ENCODE measurements around the gene ASPSCR1.

ASPSCR1 gene

DNA sequence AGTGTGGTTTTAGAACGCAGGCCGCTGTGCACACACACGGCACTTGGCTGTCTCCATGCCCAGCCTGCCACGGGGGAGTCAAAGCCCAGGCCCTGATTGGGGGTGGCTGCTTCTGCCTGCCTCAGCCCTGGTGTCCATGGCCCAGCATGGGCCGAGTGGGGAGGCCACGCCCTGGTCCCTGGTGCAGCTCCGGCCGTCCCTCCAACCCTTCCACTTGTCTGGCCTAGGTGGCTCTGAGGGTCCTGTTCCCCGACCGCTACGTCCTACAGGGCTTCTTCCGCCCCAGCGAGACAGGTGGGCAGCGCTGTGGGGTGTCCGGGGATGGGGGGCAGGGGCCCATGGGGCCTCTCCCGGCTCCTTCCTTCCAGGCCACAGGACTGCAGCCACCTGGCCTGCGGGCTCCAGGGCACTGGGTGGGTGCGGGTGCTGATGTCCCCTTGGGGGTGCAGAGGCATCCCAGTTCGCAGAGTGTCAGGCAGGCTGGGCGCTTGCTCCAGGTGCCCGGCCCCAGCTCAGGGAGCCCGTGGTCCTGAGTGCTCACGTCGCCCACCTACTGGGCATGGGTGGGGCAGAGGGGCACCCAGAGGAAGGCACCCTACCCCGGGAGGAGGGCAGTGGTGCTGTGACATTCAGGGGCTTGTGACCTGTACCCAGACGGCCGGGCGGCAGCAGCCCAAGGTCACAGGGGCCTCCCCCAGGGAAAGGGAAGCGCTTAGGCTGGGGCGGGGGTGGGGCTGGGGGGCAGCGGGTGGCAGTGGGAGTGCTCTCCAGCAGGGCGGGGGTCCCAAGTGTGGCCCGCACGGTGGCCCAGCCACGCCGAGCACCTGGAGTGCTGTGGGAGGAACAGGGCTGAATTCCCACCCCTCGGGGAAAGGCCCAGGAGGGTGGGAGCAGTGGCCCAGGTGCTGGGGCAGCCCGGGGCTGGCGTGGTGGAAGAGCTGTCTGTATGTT, 33.4 kb downstream of the ASPSCR1 start:
- no peak overlapping the region for H3K4me3 ChIP-seq (ENCODE audit: low read depth, low read length)

DNA sequence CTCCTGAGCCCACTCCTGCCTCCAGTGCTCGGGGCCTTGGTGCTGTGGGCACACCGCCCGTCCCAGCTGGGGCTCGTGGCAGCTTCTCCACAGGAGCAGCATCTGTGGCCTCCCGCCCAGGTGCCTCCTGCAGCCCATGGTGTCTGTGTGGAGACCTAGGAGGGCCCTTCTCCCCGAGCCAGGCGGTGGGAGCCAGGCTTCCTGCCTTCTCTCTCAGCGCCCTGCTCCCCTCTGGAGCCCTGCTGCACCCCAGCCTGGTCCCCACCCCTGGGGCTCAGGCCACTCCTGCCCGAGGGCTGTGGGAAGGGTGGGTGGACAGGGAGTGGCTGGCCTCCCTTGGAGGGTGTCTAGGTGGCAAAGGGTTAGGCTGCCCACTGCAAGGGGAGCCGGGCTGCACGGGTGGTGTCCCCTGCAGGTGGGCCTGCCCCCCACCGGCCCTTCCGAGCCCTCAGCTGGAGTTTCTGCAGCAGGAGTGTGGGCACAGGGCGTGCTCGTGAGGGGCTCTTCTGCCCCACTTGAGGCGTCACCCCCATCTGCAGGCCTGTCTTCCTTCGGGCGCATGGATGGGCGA, 34.3 kb downstream of the ASPSCR1 start:
- H3K4me3 ChIP-seq (ENCODE audit: low read depth, low read length): no peak overlapping the region

DNA sequence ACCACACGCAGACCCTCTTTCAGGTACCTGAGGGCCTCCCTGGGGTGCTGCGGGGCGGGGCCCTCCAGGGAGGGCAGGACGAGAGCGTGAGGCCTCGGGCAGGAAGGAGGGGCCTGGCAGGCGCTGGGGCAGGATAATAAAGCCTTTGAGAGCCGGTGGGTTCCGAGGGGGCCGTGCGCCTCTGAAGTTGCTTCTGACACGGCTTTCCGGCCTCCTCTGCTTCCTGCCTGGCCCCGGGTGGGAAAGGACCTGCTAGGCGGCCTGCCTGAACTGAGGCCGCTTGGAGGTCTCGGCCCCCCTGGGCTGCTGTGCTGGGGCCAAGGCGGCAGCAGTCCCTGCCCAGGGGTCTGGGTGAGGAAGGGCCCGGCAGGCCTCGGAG, 34.8 kb downstream of the ASPSCR1 start:
- no peak overlapping the region for H3K4me3 ChIP-seq (ENCODE audit: low read depth, low read length)

DNA sequence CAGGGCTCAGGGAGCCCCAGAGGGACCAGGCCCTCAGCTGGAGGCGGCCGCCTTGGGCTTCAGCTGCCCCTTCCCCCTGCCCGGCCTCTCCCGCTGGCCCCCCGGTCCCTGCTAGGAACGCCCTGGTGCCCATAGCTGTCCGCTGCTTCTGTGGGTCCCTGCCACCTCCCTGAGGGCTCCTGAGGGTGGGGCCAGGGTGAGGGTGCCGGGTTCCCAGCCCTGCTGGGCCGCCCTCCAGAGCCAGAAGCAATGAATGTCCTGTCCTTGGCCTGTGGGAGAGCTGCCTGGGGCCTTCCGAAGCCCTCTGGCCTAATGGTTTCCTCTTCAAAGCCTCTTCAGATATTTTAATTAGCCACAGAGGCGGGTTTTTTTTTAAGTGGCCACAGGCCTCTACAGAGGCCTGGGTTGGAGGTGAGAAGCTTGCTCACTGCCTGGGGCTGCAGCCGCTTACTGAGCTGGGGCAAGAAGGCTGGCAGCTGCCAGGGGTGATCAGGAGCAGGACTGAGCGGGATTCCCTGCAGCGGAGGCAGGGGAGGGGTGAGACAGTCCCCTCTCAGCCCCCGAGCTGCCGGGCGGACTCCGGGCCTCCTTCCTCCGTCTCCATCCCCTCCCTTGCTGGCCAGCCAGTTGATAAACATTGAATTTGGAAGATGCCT, 35.3 kb downstream of the ASPSCR1 start:
- no peak overlapping the region for H3K4me3 ChIP-seq (ENCODE audit: low read depth, low read length)

DNA sequence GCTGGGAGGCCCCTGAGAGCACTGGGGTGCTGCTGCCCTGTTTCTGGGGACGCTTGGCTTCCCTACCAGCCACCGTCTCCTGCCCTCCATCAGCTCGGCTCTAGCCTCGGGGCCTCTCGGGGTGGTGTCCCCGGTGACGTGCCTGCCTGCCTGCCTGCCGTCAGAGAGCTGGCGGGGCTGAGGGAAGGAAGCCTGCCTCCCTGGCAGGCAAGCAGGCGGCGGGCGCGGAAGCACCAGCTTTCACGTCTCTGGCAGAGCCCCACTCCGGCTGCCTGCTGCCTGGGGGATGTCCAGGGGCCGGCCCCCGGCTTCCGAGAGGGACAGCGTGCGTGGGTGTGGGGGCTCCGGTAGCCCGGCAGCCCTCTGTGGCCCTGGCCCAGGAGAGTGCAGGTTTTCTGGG, 35.9 kb downstream of the ASPSCR1 start:
- H3K4me3 ChIP-seq (ENCODE audit: low read depth, low read length): no peak overlapping the region

DNA sequence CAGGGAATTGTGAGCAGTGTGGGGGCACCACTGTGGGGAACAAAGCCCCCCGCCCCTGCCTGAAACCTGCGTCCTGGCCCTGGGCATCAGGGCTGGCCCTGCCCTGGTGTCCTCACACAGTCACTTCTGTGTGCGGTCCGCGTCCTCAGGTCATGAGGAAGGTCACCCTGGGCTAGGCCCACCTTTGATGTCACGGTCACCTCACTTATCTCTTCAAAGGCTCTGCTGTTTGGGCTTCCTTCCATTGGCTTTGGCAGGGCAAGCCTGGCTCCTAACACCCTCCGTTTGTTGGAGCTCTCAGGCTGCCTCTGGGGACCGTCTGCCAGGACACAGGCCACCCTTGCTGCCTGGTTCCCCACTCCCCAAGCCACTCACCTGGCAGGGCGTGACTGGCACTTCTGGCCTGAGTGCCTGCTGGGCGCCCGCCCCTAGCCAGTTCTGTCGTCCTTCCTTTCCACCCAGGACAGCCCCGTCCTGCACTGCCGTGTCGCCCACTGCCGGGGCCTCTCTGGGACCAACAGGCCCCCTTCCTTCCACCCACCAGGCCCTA, 36.4 kb downstream of the ASPSCR1 start:
- no peak overlapping the region for H3K4me3 ChIP-seq (ENCODE audit: low read depth, low read length)

DNA sequence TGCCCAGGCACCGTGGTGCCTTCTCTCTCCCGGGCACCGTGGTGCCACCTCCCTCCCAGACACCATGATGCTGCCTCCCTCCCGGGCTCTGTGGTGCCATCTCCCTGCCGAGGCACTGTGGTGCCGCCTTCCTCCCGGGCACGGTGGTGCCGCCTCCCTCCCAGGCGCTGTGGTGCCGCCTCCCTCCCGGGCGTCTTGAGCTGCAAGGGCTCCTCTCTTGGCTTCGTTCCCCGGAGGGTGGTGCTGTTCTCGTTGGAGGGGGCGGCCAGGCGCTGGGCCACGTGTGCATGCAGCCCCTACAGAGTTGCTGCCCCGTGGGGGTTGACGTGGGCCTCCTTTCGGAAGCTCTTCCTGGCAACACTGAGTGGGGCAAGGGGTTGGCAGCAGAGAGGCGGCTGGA, 37.0 kb downstream of the ASPSCR1 start:
- no peak overlapping the region for H3K4me3 ChIP-seq (ENCODE audit: low read depth, low read length)

DNA sequence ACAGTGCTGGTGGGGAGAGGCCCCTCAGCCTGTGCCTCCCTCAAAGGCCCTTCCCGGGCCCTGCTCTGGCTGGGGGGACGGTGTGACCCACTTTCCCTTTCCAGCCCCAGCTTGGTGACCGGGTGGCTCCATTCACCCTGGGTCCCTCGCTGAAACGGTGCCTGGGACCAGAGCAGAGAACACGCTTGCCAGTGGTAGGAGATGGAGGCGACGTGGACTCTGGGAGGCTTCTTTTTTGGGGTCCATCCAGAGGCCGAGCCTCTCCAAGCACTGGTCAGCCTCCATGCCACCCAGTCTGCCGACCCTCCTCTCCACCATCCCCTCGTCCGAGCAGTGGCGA, 37.5 kb downstream of the ASPSCR1 start:
- H3K4me3 ChIP-seq (ENCODE audit: low read depth, low read length): no peak overlapping the region

DNA sequence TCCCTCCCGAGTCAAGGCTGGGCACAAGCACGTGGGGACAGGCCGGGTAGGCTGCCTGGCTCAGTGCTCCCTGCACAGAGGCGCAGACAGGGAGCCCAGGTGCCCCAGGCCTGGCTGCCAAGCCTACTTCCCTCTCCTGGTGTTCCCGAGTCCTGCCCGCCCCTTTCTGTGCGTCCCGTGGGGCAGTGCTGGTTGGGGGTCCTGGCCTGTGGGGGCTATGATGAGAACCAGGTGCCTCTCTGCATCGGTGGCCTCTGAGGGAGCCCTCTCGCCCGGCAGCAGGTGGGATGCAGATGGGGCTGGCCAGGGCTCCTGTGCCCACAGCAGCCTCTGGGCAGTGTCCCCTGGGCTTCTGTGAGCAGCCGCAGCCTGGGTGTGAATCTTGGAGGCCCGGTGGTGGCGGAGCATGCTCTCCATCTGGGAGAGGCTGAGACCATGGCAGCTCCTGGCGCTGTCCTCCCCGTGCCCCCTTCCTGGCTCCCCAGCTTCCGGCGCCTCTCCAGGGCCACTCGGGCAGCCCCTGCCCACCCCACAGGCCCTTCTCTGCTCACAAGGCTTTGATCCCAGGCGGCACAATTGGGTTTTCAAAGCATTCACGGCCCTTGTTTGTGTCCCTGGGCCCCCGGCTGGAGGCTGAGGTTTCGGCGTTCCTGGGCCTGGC, 38.0 kb downstream of the ASPSCR1 start:
- no peak overlapping the region for H3K4me3 ChIP-seq (ENCODE audit: low read depth, low read length)

DNA sequence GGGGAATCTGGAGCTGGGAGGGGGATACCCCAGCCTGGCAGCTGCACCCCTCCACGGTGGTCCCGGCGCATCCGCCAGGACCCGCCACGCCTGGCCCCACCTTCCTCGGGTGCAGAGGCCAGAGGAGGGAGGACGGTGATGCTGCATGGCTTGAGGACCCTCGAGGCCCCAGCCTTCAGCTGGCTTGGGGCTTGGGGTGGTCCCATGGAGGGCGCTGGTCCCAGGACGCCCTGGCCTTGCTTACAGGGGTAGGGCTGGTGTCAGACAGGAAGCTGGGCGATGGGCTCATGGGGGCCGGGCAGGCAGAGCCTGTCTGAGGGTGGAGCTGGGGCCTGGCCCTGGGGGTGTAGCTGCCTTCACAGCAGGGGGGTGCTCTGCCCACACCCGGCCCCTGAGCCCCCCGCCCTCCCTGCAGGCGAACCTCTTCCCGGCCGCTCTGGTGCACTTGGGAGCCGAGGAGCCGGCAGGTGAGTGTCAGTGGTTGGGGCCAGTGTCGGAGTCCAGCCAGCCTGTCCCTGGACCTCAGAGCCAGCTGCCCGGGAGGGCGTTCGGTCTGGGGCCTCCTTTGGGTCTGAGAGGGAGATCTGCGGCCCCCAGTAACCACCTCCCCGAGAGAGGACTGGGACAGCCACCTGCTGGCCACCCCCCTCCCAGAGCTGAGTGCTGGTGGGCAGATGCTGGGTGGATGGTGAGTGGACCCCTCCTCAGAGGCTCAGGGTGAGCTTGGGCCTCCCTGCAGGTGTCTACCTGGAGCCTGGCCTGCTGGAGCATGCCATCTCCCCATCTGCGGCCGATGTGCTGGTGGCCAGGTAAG, 38.8 kb downstream of the ASPSCR1 start:
- no peak overlapping the region for H3K4me3 ChIP-seq (ENCODE audit: low read depth, low read length)

DNA sequence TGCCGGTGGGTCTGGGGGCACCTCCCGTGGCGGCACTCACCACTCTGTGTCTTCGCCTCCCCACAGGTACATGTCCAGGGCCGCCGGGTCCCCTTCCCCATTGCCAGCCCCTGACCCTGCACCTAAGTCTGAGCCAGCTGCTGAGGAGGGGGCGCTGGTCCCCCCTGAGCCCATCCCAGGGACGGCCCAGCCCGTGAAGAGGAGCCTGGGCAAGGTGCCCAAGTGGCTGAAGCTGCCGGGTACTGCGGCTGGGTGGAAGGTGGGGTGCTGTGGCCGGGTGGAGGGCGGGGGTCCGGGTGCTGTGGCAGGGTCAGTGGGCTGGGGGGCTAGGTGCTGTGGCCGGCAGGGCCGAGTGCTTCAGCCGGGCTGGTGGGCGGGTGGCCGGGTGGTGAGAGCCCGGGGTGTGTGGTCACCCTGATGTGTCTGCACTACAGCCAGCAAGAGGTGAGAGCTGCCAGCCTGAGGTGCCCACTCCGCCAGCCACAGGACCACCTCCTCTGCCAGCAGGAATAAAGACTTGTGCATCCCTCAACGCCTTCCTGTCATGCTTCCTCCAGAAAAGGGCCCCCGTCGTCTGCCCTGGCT, 39.5 kb downstream of the ASPSCR1 start:
- H3K4me3 ChIP-seq (ENCODE audit: low read depth, low read length): no peak overlapping the region

DNA sequence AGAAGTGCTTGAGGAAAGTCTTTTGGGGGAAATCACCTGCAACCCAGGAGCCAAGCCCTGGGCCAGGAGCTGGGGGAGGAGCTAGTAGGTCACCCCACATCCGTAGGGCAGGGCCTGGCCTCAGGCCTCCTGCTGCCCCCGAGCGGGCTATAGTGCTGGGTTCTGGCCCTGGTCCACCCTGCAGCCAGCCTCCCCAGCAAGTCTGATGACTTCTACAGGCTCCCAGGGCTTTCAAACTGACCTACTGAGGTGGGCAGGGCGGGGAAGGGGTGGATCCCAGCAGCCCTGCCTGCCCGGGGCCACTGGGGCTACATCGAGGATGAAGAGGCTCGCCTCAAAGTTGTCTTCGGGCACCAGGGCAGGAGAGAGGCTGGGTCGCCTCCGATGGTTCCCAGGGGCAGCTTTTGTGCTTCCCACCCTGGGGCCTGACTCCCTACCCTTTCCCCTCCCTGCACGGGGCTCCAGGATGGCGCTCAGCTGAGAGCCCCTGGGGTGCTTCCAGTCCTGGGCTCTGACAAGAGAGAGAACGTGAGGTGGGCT, 40.3 kb downstream of the ASPSCR1 start:
- H3K4me3 ChIP-seq (ENCODE audit: low read depth, low read length): no peak overlapping the region

DNA sequence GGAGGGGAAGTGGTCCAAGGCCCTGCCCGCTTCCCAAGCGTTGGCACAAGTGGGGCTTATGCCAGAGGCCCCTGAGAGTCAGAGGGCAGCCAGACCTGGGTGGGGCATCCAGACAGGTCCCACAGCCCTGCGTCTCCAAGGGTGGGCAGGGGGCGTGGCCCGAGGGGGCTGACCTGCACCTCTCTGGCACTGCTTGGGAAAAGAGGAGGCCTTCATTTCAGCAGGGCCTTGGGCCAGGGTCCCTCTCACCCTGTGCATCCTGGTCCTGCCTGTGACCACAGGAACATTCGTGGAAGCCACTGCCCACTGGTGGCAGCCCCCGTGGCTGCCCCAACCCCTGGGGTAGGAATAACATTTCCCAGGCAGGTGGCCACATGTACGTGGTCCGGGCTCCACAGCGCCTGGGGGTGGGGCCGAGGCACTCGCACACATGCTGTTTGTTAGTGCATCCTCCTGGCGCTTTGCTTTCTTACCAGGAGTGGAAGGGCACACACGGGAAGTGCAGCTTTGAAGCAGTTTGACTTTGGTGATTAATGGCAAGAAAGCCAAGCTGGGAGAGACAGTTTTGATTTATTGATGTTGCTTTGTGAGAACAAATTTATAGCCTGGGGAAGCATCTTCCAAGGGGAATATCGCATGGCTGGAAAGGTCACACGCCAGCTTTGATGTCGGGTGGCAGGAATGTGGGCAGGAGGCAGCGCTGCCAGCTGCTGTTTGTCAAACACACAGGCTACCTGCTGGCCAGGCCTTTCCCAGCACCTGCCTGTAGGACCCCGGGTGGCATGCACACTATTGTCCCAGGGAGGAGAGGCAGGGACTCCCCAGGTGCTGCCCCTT, 40.9 kb downstream of the ASPSCR1 start:
- H3K4me3 ChIP-seq (ENCODE audit: low read depth, low read length): no peak overlapping the region

DNA sequence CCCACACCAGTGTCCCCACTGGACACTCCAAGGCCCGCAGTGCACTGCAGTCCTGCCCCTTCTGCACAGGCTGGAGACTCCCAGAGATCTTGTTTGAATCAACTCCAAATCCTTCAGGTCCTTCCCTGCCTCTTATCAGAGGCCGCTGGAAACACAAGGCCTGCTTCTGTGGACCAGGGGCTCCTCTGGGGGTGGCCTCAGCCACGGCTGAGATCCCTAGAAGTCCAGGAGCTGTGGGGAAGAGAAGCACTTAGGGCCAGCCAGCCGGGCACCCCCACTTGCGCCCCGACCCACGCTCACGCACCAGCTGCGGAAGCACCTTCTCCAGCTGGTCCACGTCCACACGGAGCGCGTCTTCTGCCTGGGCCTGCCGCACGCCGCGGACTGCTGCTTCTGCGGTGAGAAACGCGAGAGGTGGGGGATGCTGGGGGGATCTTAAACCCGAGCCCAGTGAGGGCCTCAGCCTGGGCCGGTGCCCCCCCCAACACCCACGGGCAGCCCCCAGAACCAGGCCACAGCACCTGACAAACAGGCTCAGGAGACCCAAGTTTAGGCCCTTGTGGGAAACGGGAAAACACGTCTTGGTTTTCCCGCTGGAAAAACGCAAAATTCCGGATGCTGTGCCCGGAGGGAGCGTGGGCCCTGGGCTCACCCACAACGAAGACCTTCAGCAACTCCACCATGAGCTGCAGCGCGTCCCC, 41.7 kb downstream of the ASPSCR1 start:
- no peak overlapping the region for H3K4me3 ChIP-seq (ENCODE audit: low read depth, low read length)

DNA sequence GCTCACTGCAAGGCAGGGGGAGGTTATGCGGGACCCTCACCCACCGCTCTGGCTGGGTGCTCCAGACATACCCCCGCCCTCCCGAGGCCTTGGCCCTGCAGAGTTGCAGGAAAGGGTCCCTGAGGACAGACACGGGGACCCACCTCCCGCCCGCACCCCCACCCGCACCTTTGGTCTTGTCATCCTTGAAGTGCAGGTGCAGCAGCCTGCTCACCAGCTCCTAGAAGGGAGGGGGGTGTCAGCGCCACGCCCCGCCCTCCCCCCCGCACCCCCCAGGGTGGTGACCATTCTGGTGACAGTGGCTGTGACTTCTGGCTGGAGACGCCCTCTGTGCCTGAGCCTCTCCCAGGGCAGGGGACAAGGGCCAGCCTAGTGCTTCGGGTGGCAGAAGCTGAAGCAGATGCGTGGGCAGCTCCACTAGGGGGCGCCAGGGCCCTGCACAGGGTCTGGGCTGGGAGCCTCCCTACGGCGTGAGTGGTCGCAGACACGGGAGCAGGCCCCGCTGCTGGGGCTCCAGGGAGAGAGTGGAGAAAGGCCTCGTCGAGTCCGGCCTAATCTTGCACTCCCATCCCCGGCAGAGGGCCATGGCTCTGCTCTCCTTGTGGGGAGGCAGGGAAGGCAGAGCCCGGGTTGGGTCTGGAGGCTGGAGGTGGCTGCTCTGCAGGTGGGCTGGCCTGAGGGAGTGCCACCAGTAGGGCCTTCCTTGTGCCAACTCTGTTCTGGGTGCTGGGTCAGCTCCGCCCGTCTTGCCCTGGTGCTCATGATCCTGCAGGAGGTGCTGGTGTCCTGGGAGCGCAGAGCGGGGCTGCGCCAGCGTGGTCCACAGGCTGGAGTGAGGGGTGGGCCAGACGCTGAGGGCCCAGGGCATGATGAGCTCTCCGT, 42.5 kb downstream of the ASPSCR1 start:
- H3K4me3 ChIP-seq (ENCODE audit: low read depth, low read length): no peak overlapping the region

DNA sequence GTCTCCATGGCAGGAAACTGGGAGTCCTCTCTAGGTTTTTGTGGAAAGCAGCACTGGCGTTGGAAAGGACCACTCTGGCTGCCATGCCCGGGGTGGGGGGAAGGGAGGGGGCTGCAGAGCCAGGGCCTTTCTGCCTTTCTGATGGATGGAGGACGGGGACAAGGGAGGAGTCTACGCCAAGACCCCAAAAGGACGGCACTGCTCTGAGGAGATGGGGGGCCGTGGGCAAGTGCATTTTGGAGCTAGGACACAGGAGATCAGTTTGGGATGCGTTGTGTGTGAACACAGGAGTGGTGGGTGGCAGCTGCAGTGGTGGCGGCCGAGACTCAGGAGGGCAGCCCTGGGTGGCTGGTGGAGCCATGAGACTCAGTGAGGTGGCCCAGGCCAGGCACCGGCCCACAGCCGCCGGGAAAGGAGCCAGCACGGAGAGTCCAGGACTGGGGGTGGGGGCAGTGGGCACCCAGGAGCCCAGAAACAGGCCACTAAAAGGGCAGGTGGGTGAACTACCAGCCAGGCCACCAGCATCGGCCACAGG, 43.2 kb downstream of the ASPSCR1 start:
- H3K4me3 ChIP-seq (ENCODE audit: low read depth, low read length): no peak overlapping the region

All from iPS-11a (cell line).